GM18499 (cell line): ENCODE data around the gene COMMD3.
"Not testable (repeated sequence)": the region's sequence is repeated elsewhere in the genome, so short reads cannot be mapped to it uniquely, and the experiment has no call there.

Experiments
- ATAC-seq: cut with Tn5 transposase; IDR thresholded peaks from one replicate; pipeline ENCODE4 v1.9.1; 2021; ENCODE audit warnings: moderate number of reproducible peaks; ENCODE audit not compliant: insufficient read depth, unreplicated experiment

COMMD3 gene

DNA sequence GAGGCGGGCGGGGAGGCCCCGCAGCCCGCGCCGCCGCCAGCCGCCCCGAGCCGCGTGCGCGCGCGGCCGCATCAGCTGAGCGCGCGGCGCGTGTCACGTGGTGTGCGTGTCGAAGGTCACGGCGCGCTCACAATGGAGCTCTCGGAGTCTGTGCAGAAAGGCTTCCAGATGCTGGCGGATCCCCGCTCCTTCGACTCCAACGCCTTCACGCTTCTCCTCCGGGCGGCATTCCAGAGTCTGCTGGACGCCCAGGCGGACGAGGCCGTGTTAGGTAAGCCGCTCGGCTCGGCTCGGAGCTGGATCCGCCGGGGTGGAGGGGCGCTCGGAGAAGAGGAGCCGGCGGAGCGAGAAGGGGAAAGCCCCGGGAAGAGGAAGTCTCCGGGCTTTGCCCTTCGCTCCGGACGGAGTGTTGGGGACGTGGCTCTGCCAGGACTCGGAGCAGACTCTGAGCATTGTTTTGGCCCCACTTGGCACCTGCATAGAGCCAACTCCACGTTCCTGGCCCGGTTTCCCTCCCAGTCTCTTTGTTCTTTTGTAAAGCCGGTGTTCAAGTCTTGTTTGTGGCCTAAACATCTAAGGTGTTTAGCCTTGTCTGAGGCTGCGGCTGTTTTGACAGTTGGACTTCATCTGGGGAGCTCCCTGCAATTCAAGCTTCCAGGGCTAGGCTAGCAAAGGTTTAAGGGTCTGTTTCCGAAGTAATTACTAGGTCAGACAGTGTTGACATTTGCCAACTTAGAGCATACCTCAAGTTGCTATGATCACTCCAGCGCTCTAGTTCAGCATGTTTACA lies at the start of gene COMMD3:
TSS of gene COMMD3 (plus strand) at position 103 of the 790 bp plus-strand sequence. CDS start at position 133, 30 bp downstream.
- peak; percentile 49 for ATAC-seq

- no peak for ATAC-seq
Observed at GRCh38 chr10:22268503-22268902, 47.7 kb upstream of the COMMD3 start.

GRCh38 chr10:22271786-22272185 lies 44.4 kb upstream of the COMMD3 start:
- no peak for ATAC-seq

DNA sequence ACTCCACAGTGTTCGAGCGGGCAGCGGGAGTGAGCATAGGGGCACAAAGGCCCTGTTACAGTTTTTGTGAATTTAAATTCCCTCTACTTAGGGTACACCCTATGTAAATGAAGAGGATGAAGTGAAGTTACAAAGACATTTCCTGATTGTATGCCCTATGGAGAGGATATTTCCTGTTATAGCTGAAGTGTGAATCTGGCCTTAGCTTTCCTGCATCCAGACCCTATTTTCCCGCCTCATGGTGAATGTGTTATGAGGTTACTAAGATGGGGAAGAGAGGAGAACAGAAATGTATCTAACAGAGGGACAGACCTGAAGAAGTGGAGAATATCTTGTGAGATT lies 37.8 kb upstream of the COMMD3 start:
- no peak for ATAC-seq

DNA sequence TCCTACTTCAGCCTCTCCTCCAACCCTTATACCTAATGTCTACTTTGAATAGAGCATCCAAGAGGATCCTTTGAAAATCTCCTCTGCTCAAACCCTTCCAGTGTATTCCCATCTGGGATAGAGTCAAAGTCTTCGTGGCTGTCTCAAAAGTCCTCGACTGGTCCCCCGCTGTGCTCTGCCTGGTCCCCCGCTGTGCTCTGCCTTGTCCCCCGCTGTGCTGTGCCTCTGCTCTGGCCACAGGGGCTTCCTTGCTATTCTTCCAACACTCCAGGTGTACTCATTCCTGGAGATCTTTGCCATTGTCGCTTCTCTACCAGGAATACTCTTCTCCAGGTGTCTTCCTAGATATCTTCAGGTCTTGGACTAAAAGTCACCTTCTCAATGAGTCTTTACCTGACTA lies 36.1 kb upstream of the COMMD3 start:
- ATAC-seq: no peak

GRCh38 chr10:22285130-22285529 lies 31.1 kb upstream of the COMMD3 start:
- no peak for ATAC-seq

- ATAC-seq: no peak
Observed at GRCh38 chr10:22293747-22294404, 22.3 kb upstream of the COMMD3 start.

DNA sequence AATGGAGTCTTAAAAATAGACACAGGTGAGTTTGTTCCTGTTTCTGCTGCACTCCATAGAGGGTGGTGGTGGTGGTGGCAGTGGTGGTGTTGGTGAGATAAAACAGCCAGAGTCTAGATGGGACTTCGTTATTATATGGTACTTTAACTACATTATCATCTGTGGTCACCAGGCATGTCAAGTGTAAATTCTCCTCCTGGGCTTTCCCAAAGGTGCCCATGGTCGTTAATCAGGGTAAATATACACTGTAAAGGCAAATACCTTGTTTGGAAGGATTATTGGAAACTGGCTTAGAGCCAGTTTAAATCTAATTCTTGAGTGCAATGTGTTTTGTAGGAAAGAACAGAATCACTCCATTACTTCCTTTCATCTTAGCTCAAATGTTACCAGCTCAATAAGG lies 21.5 kb upstream of the COMMD3 start:
- no peak for ATAC-seq

DNA sequence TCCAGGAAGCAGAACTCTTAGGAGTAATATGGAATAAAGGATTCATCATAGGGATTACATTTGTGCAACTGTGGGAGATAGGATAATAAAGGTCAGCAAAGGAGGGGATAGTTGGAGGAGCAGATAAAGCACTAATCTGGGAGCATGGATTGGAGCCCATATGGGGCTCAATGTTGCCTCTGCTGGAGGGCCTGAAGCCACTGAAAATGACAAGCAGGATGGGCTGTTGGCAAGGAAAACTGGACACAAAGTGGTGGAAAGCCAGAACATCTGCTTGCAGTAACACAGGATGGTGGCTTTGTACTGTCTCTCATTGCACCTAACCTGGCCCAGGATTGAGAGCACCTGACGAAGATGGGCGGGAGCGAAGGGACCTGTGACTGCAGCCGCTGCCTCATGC lies 15.0 kb upstream of the COMMD3 start:
- no peak for ATAC-seq

- ATAC-seq: no peak
Observed at GRCh38 chr10:22303461-22303860, 12.7 kb upstream of the COMMD3 start.

DNA sequence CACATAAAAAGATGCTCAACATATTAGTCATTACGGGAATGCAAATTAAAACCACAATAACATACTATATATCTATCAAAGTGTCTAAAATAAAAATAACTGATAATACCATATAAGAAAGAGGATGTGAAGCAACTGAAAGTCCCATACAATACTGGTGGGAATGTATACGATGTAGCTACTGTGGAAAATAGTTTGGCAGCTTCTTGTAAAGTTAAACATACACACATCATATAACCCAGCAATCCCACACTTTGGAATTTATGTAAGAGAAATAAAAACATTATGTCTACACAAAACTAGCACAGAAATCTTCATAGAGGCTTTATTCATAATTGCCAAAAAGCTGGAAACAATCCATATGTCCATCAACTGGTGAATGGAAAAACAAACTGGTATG lies 10.5 kb upstream of the COMMD3 start:
- ATAC-seq: no peak

DNA sequence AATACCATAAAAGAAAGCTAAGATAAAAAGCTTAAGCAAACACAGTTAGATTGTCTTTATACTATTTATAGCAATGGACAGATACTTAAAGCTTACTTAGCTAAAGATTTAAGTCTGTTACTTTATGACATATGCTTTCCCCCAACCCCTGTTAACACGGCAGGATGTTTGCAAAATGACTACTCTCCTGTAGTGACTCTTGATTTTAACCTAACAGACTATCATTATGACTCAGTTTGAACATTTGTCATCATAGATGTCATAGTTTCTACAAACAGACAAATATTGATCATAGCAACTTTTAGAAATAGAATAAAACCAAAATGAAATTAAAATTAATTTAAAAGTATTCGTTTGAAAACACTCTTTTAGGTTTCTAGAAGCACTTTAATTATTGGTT lies 7.8 kb upstream of the COMMD3 start:
- ATAC-seq: peak; percentile 95

DNA sequence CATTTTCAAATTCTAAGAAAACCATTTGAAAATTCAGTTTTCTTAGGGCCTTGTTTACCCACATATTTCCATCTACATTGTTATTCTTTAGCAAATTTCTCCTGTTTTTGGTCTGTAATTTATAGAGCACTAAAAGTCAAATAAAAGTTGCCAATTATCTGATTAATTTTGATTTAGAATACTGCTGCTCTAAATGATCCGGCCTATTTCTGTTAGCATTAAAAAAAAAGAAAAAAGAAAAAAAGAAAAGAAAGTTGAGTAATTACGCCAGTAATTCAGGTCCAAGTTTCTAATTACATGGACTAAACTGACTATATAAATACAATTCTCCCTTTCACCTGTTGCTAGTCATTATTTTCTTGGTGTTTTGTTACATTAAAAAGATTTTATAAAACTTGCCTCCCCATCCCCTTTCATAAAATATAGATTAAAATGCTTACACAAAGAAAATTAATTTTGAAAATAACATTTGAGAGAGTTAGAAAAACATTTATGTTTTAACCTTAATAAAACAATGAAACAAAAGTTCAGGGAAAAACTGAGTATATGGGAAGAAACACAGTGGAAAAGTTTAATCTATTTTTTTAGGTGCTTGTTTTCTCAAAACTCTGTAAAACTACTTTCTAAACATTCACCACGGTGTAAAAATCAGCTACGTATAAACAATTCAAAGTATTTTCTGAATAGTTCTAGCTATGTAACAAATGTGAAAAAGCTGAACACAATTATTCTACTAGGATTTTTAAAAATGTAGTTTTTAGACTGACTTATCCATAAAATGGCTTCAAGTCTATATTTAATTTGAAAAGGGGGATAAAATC lies 6.8 kb upstream of the COMMD3 start:
- ATAC-seq: no peak

- not testable (repeated sequence) for ATAC-seq
Observed at GRCh38 chr10:22310012-22310411, 6.2 kb upstream of the COMMD3 start.

DNA sequence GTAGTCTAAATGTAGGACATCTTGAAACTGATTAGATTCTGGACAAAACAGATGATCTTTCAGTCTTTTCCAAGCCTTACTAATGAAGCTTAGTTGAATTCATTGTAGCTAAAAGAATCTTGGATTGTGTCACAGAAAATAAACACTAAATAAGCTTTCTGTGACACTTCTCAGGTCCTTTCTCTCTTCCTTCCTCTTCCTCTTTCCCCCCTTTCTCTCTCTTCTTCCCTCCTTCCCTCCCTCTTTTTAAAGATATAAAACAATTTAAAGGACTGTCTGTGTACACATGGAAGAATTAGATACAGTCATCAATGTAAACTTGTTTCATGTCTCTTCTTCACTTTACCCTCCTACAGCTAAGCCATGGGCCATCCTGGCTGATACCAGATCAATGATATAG lies 5.3 kb upstream of the COMMD3 start:
- no peak for ATAC-seq

DNA sequence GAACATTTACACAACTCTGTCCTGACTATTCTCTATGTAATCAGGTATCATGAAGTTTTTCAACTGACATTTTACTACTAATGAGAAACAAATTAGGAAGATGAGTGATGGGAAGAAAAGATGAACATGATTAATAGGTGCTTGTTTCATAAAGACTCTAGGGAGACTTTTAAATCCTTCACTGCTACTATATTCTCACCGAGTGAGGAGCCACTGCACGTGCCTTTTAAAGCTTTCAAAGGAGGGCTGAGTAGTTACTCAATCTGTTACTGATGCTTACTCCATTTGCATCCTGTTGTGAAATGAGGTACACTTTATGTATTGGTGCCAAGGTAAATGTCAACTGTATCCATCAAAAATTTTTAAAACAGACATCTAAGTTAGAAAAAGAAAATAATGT lies 1.3 kb upstream of the COMMD3 start:
- ATAC-seq: no peak

- ATAC-seq: peak; percentile 3
Observed at GRCh38 chr10:22315455-22316285, 518 bp upstream of the COMMD3 start.

- ATAC-seq: peak; percentile 21
Observed at GRCh38 chr10:22317076-22317370, 835 bp downstream of the COMMD3 start.

DNA sequence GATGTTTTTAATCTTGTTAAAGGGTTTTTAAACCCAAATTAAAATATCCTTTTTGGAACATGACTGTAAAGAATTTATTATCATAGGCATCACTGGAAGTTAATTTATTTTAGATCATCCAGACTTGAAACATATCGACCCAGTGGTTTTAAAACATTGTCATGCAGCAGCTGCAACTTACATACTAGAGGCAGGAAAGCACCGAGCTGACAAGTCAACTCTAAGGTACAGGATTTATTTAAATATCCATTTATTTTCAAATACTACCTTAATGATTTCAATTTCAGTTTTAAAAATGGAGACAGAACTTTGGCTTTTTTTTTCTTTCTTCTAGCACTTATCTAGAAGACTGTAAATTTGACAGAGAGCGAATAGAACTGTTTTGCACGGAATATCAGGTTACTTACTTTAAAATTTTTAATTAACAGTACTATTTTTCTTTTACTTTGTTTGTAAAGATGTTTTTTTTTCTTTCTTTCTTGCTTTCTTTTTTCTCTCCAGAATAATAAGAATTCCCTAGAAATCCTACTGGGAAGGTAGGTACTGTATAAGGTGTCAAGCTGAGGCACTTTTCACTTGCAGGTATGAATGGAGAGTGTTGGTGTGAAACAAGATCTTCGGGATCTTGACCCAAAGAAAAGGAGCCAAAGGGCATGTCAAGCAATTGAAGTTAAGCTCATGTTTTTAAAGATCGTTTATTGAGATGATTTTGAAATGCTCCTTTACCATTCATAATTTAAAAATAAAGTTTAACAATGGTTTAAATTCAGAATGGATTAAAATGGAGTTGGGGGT lies 1.8 kb downstream of the COMMD3 start:
- ATAC-seq: no peak

- ATAC-seq: no peak
Observed at GRCh38 chr10:22318772-22319171, 2.6 kb downstream of the COMMD3 start.
